HG03045 (cell line): ENCODE results near the gene CCL20.
"Not testable (repeated sequence)": the region's sequence is repeated elsewhere in the genome, so short reads cannot be mapped to it uniquely, and the experiment has no call there.

Experiments used
- ATAC-seq: cut with Tn5 transposase; IDR thresholded peaks from one replicate; pipeline ENCODE4 v1.9.1; 2021; ENCODE audit warnings: mild to moderate bottlenecking, moderate library complexity; ENCODE audit not compliant: unreplicated experiment

Gene CCL20

DNA sequence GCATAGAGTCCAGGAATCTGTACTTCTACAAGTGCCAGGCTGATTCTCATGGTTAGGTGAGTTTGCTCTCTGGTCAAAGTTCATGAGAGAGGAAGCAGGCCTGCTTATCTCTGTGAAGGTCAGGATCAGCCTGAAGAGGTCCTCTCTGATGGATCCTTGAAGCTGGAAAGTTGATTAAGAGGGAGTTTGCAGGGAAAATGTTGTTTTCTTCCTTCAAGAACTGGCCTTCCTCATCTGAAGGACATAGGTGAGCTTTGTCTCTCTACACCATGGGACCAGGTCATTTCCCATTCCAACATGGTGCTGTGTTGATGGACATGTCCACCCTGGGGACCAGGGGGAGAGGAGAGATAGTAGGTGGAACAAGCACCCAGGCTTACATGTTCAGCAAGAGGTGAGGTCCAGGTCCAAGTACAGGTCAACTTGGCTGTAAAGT is 14.9 kb downstream of the CCL20 start:
- no peak for ATAC-seq

DNA sequence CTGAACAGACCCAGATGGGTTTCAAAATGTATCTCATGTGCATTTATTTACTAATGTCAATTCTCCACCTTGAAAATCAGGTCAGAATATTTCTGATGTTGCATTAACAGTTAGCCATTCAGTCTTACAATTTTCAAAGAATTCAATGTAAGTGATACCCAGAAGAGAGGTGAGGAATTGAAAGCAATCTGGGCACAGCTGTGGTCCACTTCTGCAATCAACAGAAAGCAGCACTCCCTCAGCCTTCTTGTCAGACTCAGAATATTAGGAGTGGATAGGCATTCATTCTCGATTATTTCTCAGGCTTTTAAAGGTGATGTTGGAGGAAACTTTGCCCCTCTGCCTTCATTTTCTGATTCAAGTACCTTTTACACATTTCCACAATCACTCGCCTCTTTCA is 15.7 kb downstream of the CCL20 start:
- ATAC-seq = no peak

DNA sequence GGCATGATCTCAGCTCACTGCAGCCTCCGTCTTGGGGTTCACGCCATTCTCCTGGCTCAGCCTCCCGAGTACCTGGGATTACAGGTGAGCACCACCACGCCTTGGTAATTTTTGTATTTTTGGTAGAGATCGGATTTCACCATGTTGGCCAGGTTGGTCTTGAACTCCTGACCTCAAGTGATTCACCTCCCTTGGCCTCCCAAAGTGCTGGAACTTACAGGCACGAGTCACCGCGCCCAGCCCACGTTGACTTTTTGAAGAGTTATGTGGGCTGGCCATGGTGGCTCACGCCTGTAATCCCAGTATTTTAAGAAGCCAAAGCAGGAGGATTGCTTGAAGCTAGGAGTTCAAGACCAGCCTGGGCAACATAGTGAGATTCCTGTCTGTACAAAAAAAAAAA is 20.8 kb downstream of the CCL20 start:
- ATAC-seq = no peak

DNA sequence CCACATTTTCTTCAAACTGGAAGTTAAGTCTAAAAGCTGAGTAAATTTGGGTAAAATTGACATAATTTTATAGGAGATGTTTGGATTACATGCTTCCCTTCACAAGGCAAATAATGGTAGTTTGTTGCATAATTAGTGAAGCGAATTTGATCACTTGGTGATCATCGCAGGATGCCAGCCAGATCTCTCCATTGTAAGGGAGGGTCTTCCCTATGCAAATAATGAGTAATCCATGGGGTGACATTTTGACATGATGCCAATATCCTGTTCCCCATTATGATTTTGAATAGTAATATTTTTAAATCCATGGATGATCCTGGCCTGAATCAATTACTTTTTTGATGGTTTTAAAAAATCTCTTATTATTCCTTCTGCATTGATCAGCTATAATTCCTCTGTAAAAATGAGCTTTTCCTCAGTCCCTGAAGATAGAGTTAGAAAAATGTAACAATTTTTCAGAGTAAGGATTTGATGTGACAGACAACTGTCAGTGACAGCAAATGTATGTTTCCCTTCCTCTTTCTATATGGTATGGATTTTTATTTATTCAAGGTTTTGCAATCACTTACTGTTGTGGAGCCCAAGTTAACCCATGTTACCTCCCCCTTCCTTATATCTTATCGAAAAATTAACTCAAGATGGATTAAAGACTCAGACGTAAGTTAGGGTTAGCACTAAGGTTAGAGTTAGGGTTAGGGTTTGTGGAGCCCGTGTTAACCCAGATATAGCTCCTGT is 21.4 kb downstream of the CCL20 start:
- ATAC-seq = no peak

DNA sequence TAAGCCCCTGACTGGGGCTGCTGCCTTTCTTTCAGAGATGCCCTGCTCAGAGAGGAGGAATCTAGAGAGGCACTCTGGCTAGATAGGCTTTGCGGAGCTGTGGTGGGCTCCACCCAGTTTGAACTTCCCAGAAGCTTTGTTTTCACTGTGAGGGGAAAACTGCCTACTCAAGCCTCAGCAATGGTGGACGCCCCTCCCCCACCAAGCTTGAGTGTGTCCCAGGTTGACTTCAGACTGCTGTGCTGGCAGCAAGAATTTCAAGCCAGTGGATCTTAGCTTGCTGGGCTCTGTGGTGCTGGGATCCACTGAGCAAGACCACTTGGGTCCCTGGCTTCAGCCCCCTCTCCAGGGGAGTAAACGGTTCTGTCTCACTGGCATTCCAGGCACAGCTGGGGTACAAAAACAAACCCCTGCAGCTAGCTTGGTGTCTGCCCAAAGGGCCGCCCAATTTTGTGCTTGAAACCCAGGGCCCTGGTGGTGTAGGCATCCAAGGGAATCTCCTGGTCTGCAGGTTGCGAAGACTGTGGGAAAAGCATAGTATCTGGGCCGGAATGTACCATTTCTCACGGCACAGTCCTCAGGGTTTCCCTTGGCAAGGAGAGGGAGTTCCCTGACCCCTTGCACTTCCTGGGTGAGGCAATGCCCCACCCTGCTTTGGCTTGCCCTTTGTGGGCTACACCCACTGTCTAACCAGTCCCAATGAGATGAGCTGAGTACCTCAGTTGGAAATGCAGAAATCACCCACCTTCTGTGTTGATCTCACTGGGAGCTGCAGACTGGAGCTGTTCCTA is 25.9 kb downstream of the CCL20 start:
- ATAC-seq = not testable (repeated sequence)

DNA sequence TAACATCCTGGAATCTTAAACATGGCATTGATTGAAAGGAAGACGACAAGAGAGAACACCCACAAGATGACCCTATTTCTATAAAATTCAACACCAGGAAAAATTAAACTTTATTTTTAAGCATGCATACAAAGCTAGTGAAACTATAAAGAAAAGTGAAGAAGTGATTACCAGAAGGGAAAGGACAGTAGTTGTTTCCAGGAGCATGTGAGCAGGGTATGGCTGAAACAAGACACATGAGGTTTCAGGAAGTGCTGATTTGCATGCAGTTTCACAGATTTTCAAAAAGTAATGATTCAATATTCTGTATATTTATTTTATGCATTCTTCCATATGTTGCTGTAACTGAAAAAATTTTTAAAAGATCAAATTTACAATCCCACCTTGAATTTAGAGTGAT is 33.2 kb downstream of the CCL20 start:
- no peak for ATAC-seq

DNA sequence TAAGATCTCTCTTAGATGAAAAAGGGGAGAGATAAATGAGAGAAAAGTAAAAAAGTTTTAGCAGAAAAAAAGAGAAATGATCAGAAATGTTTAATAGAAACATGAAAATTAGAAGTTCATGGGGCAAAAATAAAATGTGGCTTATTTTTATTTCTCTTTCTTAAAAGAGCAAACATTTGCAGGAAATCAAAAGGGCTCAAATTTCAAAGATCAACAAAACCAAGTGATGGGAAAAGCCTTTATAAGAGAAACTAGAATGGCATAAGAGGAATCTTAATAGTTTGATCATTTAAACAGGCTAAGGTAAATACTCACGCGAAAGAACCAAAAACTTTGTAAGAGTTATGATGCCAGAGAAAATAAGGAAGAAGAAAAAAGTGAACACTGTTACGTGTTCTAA is 34.5 kb downstream of the CCL20 start:
- ATAC-seq = no peak

DNA sequence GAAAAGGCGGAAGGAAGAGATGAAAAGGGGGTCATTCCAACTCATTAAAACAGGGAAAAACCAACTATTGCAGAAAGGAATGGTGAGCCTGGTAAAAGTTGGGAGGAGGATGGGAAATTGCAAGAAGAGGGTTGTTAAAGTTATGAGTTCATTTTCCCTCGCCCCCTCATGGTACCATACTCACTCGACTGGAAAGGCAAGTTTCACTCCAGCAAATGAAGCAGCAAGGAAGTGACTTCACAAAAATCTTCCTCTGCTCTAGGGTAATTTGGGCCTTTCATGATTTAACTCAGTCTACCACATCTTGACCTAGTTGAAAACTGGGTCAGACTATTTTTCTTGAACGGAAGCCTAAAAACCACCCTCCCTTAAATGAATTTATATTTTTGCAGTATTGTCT is 34.9 kb downstream of the CCL20 start:
- ATAC-seq = no peak

DNA sequence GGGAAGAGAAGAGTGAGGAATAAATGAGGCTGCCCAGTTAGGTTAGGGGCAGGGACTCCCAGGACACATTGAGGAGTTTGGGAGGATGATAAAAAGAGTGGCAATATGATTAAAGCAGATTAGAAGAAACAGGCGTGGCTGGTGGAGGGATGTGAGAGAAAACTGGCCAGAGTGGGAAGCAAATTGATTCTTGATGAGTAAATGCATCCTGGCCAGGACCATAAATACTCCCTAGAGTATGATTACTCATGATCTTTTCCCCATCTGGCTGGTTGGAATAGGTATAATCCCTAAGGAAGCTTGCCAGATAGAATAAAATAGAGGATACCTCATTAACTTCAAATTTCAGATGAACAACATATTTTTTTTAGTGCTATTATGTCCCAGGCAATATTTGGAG is 36.3 kb downstream of the CCL20 start:
- no peak for ATAC-seq

DNA sequence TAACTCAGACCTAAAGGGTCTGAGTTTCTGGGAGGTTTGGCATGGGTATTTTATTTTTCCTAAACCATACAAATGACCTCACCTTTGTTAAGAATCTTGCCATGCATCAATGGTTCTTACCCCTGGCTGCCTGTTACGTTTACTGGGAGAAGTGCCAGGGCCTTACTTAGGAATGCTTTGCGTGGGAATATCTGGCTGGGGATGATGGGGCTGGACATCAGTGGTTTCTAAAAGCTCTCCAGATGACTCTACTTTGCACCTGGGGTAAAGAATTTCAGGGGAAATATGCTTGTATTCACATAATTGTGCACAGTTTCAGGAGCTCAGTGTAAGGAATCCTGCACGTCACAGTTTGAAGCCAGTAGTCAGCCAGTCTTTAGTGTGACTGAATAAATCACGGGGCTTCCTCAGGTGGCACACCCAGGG is 39.6 kb downstream of the CCL20 start:
- ATAC-seq = no peak

DNA sequence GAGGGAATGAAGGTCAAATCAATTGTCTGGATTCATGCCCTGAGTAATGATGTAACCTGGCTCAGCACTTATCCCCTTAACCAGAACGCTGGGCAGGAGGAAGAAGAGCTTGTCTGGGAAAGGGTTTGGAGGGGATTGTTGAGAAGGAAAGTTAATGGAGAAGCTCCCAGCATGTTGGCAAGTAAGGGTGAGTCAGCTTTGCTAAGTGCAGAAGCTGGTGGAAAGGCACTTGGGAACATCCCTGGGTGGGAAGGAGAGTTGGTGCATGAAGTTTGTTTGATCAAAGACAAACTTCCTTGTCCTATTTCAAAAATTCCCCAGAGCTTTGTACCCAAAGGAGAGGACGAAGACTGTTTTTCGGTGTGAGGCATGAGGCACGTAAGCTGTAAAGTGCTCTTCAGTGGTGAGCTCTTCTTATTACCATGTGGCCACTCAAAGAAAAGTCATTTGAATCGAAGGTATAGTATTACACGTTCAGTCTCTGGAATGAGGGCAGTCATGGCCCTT is 40.2 kb downstream of the CCL20 start:
- no peak for ATAC-seq

DNA sequence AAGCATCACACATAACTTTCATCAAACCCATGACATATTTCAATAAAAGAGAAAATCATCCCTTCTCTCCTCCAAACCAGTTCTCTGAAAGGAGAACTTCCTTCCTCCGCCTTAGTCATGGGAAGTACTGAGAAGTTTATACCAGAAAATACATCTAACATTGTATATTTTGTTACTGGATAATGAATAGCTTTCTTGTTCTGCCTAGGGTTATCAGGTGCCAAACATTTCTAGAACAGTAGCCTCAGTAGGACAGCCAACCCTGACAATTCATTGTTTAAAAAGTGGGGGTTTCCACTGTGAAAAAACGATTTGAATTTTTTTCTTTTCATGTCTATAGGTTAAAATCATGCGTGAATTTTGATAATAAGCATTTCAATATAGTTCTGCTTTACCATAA is 41.8 kb downstream of the CCL20 start:
- no peak for ATAC-seq

DNA sequence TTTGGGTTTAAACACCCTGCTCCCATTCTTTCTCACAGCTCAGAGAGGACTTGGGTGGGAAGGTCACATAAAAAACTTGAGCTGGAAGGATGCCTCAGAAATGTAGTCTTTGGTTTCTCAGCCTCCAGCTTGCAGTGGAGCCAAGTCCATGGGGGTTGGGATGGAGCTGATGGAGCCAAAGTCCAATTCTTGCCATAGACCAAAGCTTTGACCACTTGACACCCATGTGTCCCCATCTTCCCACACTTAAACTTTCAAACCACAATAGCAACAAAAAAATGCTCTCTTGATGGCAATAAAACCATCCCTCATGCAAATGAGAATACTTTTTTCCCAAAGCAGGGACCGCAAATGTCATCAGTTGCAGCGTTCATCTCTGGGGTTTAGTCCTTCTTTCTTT is 43.1 kb downstream of the CCL20 start:
- no peak for ATAC-seq

DNA sequence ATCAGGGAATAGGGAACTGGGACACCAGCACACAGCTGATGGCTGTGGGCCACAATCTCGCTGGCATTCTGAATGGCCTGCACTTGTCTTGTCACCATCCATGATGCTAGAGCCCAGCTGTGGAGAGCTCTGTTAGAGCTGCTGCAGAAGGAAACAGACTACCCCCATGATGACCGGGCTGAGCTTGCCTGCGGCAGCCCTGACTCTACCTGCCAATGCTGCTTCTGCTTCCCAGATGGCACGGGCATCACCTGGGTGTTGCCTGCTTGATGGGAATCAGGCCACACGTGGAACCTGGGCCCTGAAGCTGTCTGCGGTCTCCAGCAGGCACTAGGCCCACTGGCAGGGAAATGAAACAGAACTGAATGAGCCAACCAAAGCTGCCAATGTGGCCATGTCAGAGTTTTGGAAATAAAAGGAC is 46.6 kb downstream of the CCL20 start:
- no peak for ATAC-seq

DNA sequence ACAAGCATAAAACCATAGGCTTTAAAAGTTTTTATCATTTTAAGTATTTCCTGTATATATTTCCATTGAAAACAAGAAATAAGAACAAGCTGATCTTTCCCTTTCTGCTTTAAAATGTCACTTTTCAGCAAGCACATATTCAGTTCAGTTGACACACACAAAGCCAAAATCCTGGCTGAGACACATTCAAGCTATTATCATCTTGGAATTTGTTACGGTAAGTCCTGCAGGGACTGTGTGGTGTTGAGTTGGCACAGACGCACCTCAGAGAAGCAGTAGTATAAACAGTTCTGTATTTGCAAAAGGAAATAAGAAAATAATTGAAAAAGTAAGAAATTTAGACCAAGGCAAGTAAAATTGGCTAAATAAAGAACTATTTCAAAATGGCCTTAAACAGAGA is 47.4 kb downstream of the CCL20 start:
- no peak for ATAC-seq

DNA sequence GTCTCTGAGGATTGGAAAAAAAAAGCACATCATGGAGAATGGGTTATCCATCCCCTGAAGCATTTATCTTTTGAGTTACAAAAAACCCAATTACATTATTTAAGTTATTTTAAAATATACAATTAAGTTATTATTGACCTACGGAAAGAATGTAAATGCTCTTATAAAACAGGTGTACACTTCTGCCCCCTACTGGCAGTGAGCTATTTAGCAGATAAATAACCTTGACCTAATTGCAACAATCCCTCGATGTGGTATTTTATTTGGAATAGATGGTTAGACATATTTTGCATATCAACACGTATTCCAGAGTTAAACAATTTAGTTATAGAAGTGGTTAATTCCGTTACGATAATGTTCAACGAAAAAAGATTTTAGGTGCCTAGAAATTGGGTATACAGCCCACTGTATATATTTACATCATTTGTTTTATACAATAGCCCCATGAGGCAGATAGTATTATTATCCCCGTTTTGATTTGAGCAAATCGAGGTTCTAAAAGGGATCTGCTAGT is 48.6 kb downstream of the CCL20 start:
- no peak for ATAC-seq

DNA sequence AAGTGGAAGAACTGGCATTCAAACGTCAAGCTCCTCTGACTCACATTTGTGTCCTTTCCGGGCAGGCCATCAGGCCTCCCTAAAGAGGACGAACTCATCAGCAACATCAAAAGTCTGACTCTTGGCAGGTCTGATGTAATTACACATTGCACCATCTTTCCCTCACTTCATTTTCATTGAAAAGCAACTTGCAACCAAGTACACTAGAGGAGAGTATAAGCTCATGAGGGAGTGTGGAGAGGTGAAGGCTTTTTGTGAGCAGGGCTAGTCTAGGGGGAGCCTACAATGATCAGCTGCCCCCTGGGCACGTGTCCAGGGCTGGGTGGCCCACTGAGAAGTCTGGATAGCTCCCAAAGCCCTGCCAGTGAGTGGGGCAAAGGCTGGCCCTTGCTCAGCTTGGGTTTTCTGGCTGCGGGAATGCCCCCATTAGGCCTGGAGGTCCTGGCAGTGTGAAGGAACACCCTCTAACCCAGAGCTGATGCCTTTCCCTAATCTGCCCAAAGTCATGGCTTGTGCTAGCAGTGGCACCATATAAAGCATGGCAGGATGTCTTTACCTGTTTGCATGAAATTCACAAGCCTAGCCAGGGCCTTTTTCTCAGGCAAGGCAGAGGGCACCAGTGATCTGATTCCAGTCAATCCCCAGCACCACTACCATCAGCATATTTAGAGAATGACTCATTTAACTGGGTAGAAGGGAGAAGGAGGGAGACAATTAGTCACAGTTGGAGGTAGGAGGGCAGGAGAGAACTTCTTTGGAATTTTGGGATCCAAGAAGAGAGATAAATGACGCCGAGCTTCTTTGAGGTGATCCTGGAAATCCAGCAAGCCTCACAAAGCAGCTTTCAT is 49.3 kb downstream of the CCL20 start:
- ATAC-seq = no peak

DNA sequence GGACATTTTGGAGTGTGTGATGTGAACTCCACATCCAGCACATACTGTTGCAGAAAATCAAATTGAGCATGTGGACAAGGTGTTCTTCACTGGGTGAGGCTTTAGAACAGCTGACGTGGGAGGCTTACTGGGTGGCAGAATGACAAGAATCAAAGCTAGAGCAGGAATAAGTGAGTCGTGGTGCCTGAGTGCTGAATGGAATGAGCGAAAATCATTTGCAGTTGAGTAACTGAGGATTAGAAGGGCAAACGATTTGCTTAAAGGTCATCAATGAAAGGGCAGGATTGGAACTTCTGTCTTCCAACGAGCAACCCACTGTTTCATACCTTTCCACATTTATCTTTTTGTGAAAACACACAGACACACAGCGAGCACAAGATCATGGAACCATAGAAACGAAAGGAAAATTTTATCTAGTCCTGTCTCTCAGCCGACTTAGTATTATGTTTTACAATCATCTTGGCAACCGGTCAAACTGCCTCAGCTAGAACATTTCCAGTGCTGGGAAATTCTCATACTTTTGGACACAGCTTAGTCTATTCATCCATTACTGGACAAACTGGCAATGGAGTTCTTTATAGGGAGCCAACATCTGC is 50.6 kb downstream of the CCL20 start:
- ATAC-seq = no peak

DNA sequence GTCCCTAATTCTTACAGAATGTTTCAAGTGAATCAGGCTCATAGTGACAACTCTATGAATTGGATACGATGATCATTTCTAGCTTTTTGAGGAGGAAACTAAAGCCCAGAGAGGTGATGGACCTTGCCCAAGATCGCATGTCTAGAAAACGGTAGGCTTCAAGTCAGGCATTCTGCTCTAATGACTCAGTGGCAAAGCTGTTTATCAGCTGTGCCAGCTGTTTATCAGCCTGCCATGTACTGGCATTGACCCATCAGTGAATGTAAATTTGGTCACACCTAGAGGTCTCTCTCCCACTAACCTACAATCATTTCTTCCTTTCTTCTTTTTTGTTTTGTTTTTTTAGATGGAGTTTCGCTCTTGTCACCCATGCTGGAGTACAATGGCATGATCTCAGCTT is 51.6 kb downstream of the CCL20 start:
- ATAC-seq = no peak
